ENCODE data around the gene MYO1B.

The MYO1B gene

DNA sequence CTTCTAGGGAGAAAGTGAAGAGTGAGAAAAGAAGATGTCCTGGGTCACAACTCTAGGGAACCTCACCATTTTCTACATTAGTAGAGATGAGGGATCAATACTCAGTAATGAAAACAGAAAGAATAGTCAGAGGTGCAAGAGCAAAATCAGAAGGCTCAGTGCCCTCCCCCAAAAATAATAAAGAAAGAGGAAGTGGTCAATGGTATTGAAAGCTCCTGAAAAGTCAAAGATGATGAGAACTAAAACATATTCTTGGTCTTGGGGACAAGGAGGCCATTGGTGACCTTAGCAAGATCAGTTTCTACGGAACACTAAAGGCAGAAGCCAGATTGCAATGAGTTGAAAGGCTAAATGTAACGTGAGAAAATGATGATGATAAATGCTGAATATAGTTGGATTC, 24.5 kb upstream of the MYO1B start:
- Histone ChIP-seq H3K36me3 (replicated peaks; ENCODE audit: low read depth, low read length) (no peaks in the 10 kb centered on the region), H3K4me1 (ENCODE audit: low read length) (peaks cover 24% of the 10 kb centered on the region), H3K27me3 (ENCODE audit: low read depth, low read length) (0 out of 2 replicates have a peak, but pooled peaks cover 3% of the 10 kb centered on the region), H3K79me2 (ENCODE audit: low read length) (no peaks in the 10 kb centered on the region), H3K27ac (ENCODE audit: low read length) (no peak overlapping the region), H3K4me3 (ENCODE audit: low read length) (no peak overlapping the region), H3K9ac (ENCODE audit: low read length) (no peak overlapping the region), H4K20me1 (ENCODE audit: insufficient read depth, low read length) (no peaks in the 10 kb centered on the region), H3K4me2 (ENCODE audit: low read length) (peak overlapping the region; percentile 20; the same call in 1 of the 2 replicates), H3K9me3 (ENCODE audit: insufficient read depth, low read length) (0 out of 2 replicates have a peak, but pooled peaks cover 4% of the 10 kb centered on the region), H2AFZ (ENCODE audit: low read depth, low read length) (no peak overlapping the region)
- no peak for TF ChIP-seq EZH2phosphoT487 (IDR thresholded peaks at IDR 0.05; ENCODE audit: low read depth)
- TF ChIP-seq, protein P1, sequence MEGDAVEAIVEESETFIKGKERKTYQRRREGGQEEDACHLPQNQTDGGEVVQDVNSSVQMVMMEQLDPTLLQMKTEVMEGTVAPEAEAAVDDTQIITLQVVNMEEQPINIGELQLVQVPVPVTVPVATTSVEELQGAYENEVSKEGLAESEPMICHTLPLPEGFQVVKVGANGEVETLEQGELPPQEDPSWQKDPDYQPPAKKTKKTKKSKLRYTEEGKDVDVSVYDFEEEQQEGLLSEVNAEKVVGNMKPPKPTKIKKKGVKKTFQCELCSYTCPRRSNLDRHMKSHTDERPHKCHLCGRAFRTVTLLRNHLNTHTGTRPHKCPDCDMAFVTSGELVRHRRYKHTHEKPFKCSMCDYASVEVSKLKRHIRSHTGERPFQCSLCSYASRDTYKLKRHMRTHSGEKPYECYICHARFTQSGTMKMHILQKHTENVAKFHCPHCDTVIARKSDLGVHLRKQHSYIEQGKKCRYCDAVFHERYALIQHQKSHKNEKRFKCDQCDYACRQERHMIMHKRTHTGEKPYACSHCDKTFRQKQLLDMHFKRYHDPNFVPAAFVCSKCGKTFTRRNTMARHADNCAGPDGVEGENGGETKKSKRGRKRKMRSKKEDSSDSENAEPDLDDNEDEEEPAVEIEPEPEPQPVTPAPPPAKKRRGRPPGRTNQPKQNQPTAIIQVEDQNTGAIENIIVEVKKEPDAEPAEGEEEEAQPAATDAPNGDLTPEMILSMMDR (IDR thresholded peaks at IDR 0.05; ENCODE audit: low read depth, low read length) = no peak

DNA sequence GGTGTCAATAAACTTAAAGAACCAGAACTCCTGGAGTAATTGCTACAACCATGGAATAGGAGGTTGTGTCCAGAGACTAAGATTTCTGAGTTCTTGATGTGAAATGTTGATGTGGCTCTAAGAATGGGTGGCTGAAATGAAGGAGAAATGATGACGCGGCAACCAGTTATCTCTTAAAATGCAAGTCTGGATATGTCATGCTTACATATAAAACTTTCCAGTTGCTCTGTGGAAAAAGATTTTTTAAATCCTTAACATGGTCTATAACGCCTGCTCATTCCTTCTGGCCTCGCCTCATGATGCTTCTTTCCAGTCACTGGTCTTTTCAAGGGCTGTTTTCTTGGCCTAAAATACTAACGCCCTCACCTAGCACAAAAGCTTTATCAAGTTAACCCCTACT, 23.5 kb upstream of the MYO1B start:
- Histone ChIP-seq H3K4me1 (ENCODE audit: low read length) (peaks cover 24% of the 10 kb centered on the region), H3K4me2 (ENCODE audit: low read length) (no peak overlapping the region), H3K27ac (ENCODE audit: low read length) (no peak overlapping the region), H3K4me3 (ENCODE audit: low read length) (no peak overlapping the region), H3K27me3 (ENCODE audit: low read depth, low read length) (0 out of 2 replicates have a peak, but pooled peaks cover 3% of the 10 kb centered on the region), H3K79me2 (ENCODE audit: low read length) (no peaks in the 10 kb centered on the region), H3K36me3 (replicated peaks; ENCODE audit: low read depth, low read length) (no peaks in the 10 kb centered on the region), H3K9me3 (ENCODE audit: insufficient read depth, low read length) (0 out of 2 replicates have a peak, but pooled peaks cover 4% of the 10 kb centered on the region), H3K9ac (ENCODE audit: low read length) (no peak overlapping the region), H4K20me1 (ENCODE audit: insufficient read depth, low read length) (no peaks in the 10 kb centered on the region), H2AFZ (ENCODE audit: low read depth, low read length) (no peak overlapping the region)
- TF ChIP-seq, protein P1 (IDR thresholded peaks at IDR 0.05; ENCODE audit: low read depth, low read length) = no peak
- no peak for TF ChIP-seq EZH2phosphoT487 (IDR thresholded peaks at IDR 0.05; ENCODE audit: low read depth)

DNA sequence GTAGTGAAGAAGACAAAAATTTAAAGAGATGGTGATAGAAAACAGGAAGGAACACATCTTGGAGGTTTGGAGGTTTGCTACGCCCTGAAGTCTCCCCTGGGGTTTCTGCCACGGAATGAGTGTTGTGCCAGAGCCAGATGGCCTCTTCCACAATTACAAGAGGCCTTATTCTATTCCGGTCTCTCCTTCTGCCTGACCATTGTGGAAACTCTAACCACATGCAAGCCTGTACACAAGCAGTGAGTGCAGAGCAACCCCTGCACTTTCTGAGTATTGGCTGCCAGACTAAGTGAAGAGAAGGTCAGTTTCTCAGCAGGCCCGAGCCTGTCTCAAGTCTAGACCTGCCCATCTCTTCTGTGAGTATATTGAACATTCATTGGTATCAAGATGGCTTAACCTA, 22.7 kb upstream of the MYO1B start:
- peaks cover 24% of the 10 kb centered on the region for H3K4me1 ChIP-seq (ENCODE audit: low read length)
- H3K79me2 ChIP-seq (ENCODE audit: low read length) = no peaks in the 10 kb centered on the region
- 0 out of 2 replicates have a peak, but pooled peaks cover 4% of the 10 kb centered on the region for H3K9me3 ChIP-seq (ENCODE audit: insufficient read depth, low read length)
- no peak overlapping the region for H3K4me2 ChIP-seq (ENCODE audit: low read length)
- H3K4me3 ChIP-seq (ENCODE audit: low read length) = no peak overlapping the region
- TF ChIP-seq, protein P1 (IDR thresholded peaks at IDR 0.05; ENCODE audit: low read depth, low read length) = no peak
- no peak for TF ChIP-seq EZH2phosphoT487 (IDR thresholded peaks at IDR 0.05; ENCODE audit: low read depth)
- no peak overlapping the region for H3K27ac ChIP-seq (ENCODE audit: low read length)
- no peak overlapping the region for H3K9ac ChIP-seq (ENCODE audit: low read length)
- no peaks in the 10 kb centered on the region for H4K20me1 ChIP-seq (ENCODE audit: insufficient read depth, low read length)
- no peak overlapping the region for H2AFZ ChIP-seq (ENCODE audit: low read depth, low read length)
- no peaks in the 10 kb centered on the region for H3K36me3 ChIP-seq (replicated peaks; ENCODE audit: low read depth, low read length)
- no peaks in the 10 kb centered on the region for H3K27me3 ChIP-seq (ENCODE audit: low read depth, low read length)

DNA sequence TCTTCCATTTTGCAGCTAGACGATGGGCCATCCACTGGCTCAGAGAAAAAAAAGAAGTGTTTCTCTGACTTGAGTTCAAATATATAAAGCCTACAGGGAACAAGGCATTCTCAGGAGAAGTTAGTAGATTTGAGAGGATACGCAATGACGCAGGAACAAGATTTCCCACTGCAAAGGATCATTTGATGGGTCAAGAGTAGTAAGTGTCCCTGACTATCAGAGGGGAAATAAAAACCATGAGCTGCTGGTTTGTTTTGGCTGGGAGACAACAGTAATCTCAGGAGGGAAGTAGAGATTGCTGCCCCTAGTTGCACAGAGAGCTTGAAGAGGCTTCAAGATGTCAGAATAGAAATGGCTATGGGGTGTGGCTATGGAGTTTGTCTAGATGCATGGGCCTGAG, 22.3 kb upstream of the MYO1B start:
- Histone ChIP-seq H3K9me3 (ENCODE audit: insufficient read depth, low read length) (0 out of 2 replicates have a peak, but pooled peaks cover 4% of the 10 kb centered on the region), H4K20me1 (ENCODE audit: insufficient read depth, low read length) (no peaks in the 10 kb centered on the region), H3K4me3 (ENCODE audit: low read length) (no peak overlapping the region), H3K4me1 (ENCODE audit: low read length) (peaks cover 20% of the 10 kb centered on the region), H3K36me3 (replicated peaks; ENCODE audit: low read depth, low read length) (no peaks in the 10 kb centered on the region), H3K79me2 (ENCODE audit: low read length) (no peaks in the 10 kb centered on the region), H3K4me2 (ENCODE audit: low read length) (no peak overlapping the region), H2AFZ (ENCODE audit: low read depth, low read length) (no peak overlapping the region), H3K27me3 (ENCODE audit: low read depth, low read length) (no peaks in the 10 kb centered on the region), H3K9ac (ENCODE audit: low read length) (no peak overlapping the region), H3K27ac (ENCODE audit: low read length) (no peak overlapping the region)
- no peak for TF ChIP-seq EZH2phosphoT487 (IDR thresholded peaks at IDR 0.05; ENCODE audit: low read depth)
- TF ChIP-seq, protein P1 (IDR thresholded peaks at IDR 0.05; ENCODE audit: low read depth, low read length) = no peak

Measured in OCI-LY3 (cell line).